NCI-H2171 (cell line): Measurements from ENCODE around the gene FAM24B.
"Not testable (repeated sequence)": the region's sequence is repeated elsewhere in the genome, so short reads cannot be mapped to it uniquely, and the experiment has no call there.

ENCODE experiments used
- DNase-seq: peaks from one replicate; lab custom pipeline; 2025; lab: John Stamatoyannopoulos, UW

The FAM24B gene, protein sequence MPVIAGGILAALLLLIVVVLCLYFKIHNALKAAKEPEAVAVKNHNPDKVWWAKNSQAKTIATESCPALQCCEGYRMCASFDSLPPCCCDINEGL

GRCh38 chr10:122879339-122880273 is at the start of gene FAM24B:
TSS of gene FAM24B (minus strand) at chr10:122879581. CDS start at chr10:122850515, 29,066 bp downstream.
- peak; percentile 88 for DNase-seq

DNA sequence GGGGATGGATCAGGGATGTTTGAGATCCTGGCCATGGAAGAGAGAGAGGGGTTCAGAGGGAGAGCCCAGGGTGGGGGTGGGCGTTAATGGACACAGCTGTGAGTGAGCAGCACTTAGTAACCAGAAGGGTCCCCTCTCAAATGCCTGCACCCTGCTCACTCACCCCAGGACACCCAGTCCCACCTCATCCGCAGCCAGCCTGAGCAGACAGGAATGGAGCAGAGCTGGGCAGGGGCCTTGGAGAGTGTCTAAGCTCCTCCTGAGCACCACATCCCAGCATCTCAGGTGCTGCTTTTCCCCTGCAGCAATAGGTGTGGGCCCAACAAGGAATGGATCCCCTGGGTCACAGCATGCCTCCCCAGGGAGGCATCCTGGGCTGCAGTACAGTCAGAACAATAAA is 36.3 kb upstream of the FAM24B start:
- DNase-seq = no peak

DNA sequence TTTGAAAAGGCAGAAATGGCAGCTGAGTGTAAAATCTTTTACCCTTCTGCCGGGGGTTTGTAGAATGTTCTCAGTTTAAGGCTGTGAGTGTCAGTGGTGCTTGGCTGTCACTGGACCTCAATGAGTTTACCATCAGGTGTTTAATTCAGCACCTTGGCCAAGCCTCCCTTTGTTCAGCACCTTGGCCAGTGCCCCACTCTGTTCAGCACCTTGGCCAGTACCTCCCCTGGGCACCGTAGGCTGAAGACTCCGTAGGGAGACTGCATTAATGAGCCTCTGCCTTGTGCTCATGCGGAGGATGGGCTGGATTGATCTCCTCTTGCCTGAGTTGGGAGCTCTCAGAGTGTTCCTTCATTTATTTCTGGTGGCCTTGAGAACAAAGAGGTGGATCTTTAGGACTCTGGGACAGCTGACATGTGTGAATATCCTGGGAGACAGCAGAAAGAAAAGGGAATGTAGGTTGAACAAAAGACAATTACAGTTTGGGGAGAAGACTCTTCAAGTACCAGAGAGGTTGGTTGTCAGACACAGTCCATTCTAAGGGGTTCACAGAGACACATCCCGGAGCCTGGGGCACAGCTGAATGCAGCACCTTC is 32.6 kb upstream of the FAM24B start:
- no peak for DNase-seq

GRCh38 chr10:122910310-122910709 is 30.9 kb upstream of the FAM24B start, which contains the start of gene FAM24A:
TSS of gene FAM24A (plus strand) at chr10:122910610. CDS start at chr10:122911635, 1,025 bp downstream.
- DNase-seq = no peak

- DNase-seq = not testable (repeated sequence)
Observed at GRCh38 chr10:122903861-122904260, 24.5 kb upstream of the FAM24B start.

- DNase-seq = no peak
Observed at GRCh38 chr10:122894261-122894944, 15.0 kb upstream of the FAM24B start.

GRCh38 chr10:122884166-122884565 is 4.8 kb upstream of the FAM24B start:
- no peak for DNase-seq

GRCh38 chr10:122882766-122883165 is 3.4 kb upstream of the FAM24B start:
- DNase-seq = no peak

GRCh38 chr10:122878799-122879338 is 512 bp downstream of the FAM24B start:
- DNase-seq = no peak

DNA sequence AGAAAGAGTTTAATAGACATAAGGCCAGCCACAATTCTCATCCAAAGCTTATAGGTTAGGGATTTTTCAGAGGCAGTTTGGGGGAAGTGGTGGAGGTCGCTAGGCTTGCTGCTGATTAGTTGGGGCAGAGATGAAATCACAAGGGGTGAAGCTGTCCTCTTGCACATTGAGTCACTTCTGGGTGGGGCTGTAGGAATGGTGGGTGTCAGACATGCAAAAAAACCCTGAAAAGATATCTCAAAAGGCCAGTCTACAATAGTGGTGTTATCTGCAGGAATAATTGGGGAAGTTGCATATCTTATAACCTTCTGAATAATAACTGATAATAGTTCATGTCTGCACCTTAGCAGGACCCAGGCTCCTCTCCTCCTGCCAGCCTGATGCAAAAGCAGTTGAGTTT is 2.1 kb downstream of the FAM24B start:
- DNase-seq = no peak

GRCh38 chr10:122876467-122876855 is 2.9 kb downstream of the FAM24B start:
- no peak for DNase-seq

DNA sequence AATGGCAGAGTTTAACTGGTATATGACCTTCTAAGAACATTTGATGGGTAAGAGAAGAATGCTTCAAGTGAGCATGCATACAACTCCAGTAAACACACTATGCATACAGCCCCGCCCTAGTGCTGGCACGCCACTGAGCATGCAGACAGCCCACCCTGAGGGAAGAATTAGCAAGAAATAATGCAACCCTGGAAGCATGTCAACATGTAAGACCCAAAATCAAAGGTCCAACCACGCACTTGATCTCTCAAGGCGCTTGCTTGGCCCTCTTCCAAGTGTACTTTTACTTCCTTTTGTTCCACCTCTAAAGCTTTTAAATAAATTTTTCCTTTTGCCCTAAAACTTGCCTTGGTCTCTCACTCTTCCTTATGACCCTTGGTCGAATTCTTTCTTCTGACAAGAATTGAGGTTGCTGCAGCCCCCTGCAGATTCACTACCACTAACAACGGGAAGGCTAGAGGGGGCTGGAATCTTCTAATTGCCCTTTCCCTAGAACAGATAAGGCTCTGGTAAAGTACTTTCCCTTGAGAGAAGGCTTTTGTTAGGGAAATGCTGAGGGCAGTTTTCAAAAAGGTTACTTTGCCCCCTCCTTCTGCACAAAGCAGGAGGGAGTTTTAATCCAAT is 3.4 kb downstream of the FAM24B start:
- DNase-seq = no peak

DNA sequence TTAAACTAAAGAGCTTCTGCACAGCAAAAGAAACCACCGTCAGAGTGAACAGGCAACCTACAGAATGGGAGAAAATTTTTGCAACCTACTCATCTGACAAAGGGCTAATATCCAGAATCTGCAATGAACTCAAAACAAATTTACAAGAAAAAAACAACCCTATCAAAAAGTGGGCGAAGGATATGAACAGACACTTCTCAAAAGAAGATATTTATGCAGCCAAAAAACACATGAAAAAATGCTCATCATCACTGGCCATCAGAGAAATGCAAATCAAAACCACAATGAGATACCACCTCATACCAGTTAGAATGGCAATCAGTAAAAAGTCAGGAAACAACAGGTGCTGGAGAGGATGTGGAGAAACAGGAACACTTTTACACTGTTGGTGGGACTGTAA is 7.4 kb downstream of the FAM24B start:
- DNase-seq = not testable (repeated sequence)

DNA sequence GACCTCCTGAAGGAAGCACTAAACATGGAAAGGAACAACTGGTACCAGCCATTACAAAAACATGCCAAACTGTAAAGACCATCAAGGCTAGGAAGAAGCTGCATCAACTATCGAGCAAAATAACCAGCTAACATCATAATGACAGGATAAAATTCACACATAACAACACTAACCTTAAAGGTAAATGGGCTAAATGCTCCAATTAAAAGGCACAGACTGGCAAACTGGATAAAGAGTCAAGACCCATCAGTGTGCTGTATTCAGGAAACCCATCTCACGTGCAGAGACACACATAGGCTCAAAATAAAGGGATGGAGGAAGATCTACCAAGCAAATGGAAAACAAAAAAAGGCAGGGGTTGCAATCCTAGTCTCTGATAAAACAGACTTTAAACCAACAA is 10.6 kb downstream of the FAM24B start:
- DNase-seq = not testable (repeated sequence)

DNA sequence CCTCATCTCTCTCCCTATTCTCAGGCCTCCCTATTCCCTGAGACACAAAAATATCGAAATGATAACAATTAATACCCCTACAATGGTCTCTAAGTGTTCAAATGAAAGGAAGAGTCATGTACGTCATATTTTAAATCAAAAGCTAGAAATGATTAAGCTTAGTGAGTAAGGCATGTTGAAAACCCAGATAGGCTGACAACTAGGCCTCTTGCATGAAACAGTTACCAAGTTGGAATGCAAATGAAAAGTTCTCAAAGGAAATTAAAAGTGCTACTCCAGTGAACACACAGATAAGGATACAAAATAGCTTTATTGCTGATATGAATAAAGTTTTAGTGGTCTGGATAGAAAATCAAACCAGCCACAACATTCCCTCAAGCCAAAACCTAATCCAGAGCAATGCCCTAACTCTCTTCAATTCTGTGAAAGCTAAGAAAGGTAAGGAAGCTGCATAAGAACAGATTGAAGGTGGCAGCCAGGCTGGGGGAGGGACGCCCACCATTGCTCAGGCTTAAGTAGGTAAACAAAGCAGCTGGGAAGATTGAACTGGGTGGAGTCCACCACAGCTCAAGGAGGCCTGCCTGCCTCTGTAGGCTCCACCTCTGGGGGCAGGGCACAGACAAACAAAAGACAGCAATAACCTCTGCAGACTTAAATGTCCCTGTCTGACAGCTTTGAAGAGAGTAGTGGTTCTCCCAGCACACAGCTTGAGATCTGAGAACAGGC is 12.5 kb downstream of the FAM24B start:
- DNase-seq = not testable (repeated sequence)

GRCh38 chr10:122864901-122865300 is 14.5 kb downstream of the FAM24B start:
- DNase-seq = no peak

GRCh38 chr10:122864194-122864592 is 15.2 kb downstream of the FAM24B start:
- no peak for DNase-seq

GRCh38 chr10:122863216-122864193 is 15.9 kb downstream of the FAM24B start:
- DNase-seq = no peak

GRCh38 chr10:122861711-122862161 is 17.6 kb downstream of the FAM24B start:
- no peak for DNase-seq

GRCh38 chr10:122859527-122859926 is 19.9 kb downstream of the FAM24B start:
- DNase-seq = no peak
